ENCODE results near the gene STX8.

Gene STX8

DNA sequence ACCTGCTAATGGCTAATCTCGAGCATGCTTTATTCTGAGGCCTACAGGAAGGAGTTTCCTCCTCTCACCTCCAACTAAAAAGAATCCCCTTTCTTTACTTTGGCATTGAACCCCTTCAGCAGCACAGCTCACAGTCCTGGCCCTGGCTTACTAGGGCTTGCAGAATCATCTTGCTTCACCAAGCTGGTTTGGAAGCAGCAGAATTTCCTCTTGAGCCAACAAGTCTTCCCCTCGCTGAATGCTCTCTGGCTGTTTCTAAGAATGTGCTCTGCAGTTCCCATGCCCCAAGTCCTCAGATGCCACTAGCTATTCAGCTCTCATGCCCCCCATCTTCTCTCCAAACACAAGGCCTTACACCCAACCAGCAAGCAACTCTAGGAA, 283.1 kb downstream of the STX8 start:
- Histone ChIP-seq H3K9ac (ENCODE audit: low read depth, low read length) (no peak overlapping the region), H3K36me3 (ENCODE audit: insufficient read depth, low read length) (no peaks in the 10 kb centered on the region), H3K27me3 (ENCODE audit: insufficient read depth, low read length) (no peaks in the 10 kb centered on the region), H3K9me3 (ENCODE audit: insufficient read depth, low read depth, low read length) (no peaks in the 10 kb centered on the region), H3K4me3 (ENCODE audit: low read length) (no peak overlapping the region), H3K4me1 (ENCODE audit: insufficient read depth, low read length) (no peaks in the 10 kb centered on the region), H3K27ac (ENCODE audit: low read depth, low read length) (no peak overlapping the region)
- WGBS = 92% methylated on average over 2 of the region's 2 CpGs

GRCh38 chr17:9291912-9292560, 283.6 kb downstream of the STX8 start:
- no peaks in the 10 kb centered on the region for H3K4me1 ChIP-seq (ENCODE audit: insufficient read depth, low read length)
- 59% methylated on average over 8 of the region's 8 CpGs for WGBS
- H3K36me3 ChIP-seq (ENCODE audit: insufficient read depth, low read length) = no peaks in the 10 kb centered on the region

DNA sequence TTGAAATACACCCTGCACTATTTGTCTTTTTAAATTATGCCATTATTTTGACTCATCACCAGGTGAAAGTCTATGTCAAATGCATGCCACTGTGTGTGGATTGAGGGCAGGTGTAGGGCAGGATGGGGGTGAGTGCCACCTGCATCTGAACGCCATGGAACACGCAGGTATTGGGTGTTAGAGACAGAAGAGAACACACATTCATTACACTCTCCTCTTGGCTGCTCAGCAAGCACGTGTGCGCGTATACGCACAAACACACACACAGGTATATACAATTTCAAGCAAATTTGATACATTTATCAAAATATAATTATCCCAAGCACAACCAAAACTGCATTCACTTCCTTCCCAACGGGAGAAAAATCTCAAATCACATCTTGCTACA, 285.4 kb downstream of the STX8 start:
- H3K27ac ChIP-seq (ENCODE audit: low read depth, low read length) = no peak overlapping the region
- no peak overlapping the region for H3K4me3 ChIP-seq (ENCODE audit: low read length)
- H3K9me3 ChIP-seq (ENCODE audit: insufficient read depth, low read depth, low read length) = no peaks in the 10 kb centered on the region
- no peak overlapping the region for H3K9ac ChIP-seq (ENCODE audit: low read depth, low read length)
- WGBS = 94% methylated on average over 7 of the region's 7 CpGs
- H3K27me3 ChIP-seq (ENCODE audit: insufficient read depth, low read length) = no peaks in the 10 kb centered on the region
- peaks cover 10% of the 10 kb centered on the region for H3K4me1 ChIP-seq (ENCODE audit: insufficient read depth, low read length)
- H3K36me3 ChIP-seq (ENCODE audit: insufficient read depth, low read length) = no peaks in the 10 kb centered on the region

More at GRCh38 chr17:9291912-9292560, 283.6 kb downstream of the STX8 start:
- H3K4me3 ChIP-seq (ENCODE audit: low read length) = no peak overlapping the region
- H3K27me3 ChIP-seq (ENCODE audit: insufficient read depth, low read length) = no peaks in the 10 kb centered on the region
- no peak overlapping the region for H3K27ac ChIP-seq (ENCODE audit: low read depth, low read length)
- H3K9me3 ChIP-seq (ENCODE audit: insufficient read depth, low read depth, low read length) = no peaks in the 10 kb centered on the region
- no peak overlapping the region for H3K9ac ChIP-seq (ENCODE audit: low read depth, low read length)

- no peaks in the 10 kb centered on the region for H3K9me3 ChIP-seq (ENCODE audit: insufficient read depth, low read depth, low read length)
- H3K4me3 ChIP-seq (ENCODE audit: low read length) = no peak overlapping the region
- no peaks in the 10 kb centered on the region for H3K27me3 ChIP-seq (ENCODE audit: insufficient read depth, low read length)
- H3K9ac ChIP-seq (ENCODE audit: low read depth, low read length) = no peak overlapping the region
- H3K27ac ChIP-seq (ENCODE audit: low read depth, low read length) = no peak overlapping the region
- peaks cover 18% of the 10 kb centered on the region for H3K4me1 ChIP-seq (ENCODE audit: insufficient read depth, low read length)
- no peaks in the 10 kb centered on the region for H3K36me3 ChIP-seq (ENCODE audit: insufficient read depth, low read length)
- WGBS = 72% methylated on average over 1 of the region's 2 CpGs
These were observed 288.3 kb downstream of the STX8 start for GRCh38 chr17:9287306-9287705.

GRCh38 chr17:9286434-9286833, 289.2 kb downstream of the STX8 start:
- no peak overlapping the region for H3K27ac ChIP-seq (ENCODE audit: low read depth, low read length)
- no peak overlapping the region for H3K4me3 ChIP-seq (ENCODE audit: low read length)
- WGBS = 92% methylated on average over 7 of the region's 7 CpGs
- H3K4me1 ChIP-seq (ENCODE audit: insufficient read depth, low read length) = peaks cover 18% of the 10 kb centered on the region
- H3K36me3 ChIP-seq (ENCODE audit: insufficient read depth, low read length) = no peaks in the 10 kb centered on the region
- no peaks in the 10 kb centered on the region for H3K27me3 ChIP-seq (ENCODE audit: insufficient read depth, low read length)
- no peaks in the 10 kb centered on the region for H3K9me3 ChIP-seq (ENCODE audit: insufficient read depth, low read depth, low read length)
- H3K9ac ChIP-seq (ENCODE audit: low read depth, low read length) = peak overlapping the region; percentile 14; the same call in 1 of the 2 replicates

DNA sequence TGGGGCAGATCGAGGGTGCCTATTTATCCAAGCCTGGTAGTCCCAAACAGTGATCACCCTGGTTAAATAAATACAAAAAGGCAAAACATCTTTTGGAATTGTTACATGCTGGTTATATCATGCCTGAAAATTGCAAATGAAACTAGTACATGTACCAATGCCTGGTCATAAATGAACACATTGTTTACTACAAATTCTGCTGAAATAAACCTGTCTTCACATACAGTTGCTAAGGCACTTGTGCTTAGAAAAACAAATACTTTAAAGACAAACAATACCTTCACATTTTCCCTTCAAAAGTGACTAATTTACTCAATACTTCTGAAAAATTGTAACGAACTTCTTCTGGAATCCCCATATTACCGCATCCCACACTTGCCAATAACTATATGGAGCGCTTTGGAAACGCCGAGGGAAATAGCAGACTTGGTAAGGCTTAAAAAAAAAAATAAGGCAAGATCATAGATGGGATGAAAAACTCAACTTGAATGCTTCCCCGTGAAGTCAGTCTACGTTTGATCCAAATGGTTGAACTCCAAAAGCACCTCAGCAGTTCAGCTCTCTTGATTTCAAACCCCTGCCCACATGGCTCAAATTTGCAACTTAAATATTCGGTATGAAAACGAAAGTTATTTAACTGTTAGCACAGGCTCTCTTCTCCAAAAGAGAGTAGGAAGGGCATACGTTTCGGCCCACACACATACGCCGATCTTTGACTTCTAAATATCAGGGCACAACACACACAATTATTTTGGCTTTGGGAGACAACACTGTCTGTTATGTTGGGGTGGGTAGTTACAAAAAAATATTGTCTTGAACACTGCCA, 289.8 kb downstream of the STX8 start:
- no peak overlapping the region for H3K4me3 ChIP-seq (ENCODE audit: low read length)
- WGBS = 89% methylated on average over 14 of the region's 14 CpGs

GRCh38 chr17:9284884-9285283, 290.7 kb downstream of the STX8 start:
- H3K9ac ChIP-seq (ENCODE audit: low read depth, low read length) = no peak overlapping the region
- WGBS = 52% methylated on average over 4 of the region's 4 CpGs

More for the DNA sequence above, 289.8 kb downstream of the STX8 start:
- H3K27me3 ChIP-seq (ENCODE audit: insufficient read depth, low read length) = no peaks in the 10 kb centered on the region
- H3K4me1 ChIP-seq (ENCODE audit: insufficient read depth, low read length) = peaks cover 18% of the 10 kb centered on the region
- H3K9me3 ChIP-seq (ENCODE audit: insufficient read depth, low read depth, low read length) = no peaks in the 10 kb centered on the region
- H3K27ac ChIP-seq (ENCODE audit: low read depth, low read length) = no peak overlapping the region
- no peaks in the 10 kb centered on the region for H3K36me3 ChIP-seq (ENCODE audit: insufficient read depth, low read length)
- H3K9ac ChIP-seq (ENCODE audit: low read depth, low read length) = no peak overlapping the region

DNA sequence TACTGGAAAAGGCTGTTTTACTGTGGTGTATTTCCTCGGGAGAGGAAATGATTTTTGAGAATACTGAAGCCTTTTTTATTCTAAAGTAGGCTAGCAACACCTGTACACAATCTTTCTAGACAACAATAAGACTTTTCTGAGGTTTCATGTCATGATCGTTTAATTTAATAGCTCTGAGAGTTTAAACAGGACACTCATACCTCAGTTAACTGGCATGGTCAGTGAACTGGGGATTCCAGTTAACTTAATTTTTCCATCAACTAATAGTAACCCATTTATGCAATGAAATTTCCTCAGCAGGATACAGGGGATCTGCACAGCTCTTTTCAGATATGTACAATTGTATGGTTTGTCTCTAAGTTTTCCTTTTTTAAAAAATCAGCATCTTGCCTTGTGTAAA, 291.7 kb downstream of the STX8 start:
- no peak overlapping the region for H3K9ac ChIP-seq (ENCODE audit: low read depth, low read length)
- H3K4me3 ChIP-seq (ENCODE audit: low read length) = no peak overlapping the region
- H3K9me3 ChIP-seq (ENCODE audit: insufficient read depth, low read depth, low read length) = no peaks in the 10 kb centered on the region
- no peaks in the 10 kb centered on the region for H3K36me3 ChIP-seq (ENCODE audit: insufficient read depth, low read length)
- H3K4me1 ChIP-seq (ENCODE audit: insufficient read depth, low read length) = peaks cover 18% of the 10 kb centered on the region
- 97% methylated on average over 2 of the region's 2 CpGs for WGBS
- H3K27ac ChIP-seq (ENCODE audit: low read depth, low read length) = no peak overlapping the region
- H3K27me3 ChIP-seq (ENCODE audit: insufficient read depth, low read length) = no peaks in the 10 kb centered on the region

More at GRCh38 chr17:9284884-9285283, 290.7 kb downstream of the STX8 start:
- H3K4me1 ChIP-seq (ENCODE audit: insufficient read depth, low read length) = peaks cover 18% of the 10 kb centered on the region
- H3K36me3 ChIP-seq (ENCODE audit: insufficient read depth, low read length) = no peaks in the 10 kb centered on the region
- H3K27ac ChIP-seq (ENCODE audit: low read depth, low read length) = no peak overlapping the region
- H3K4me3 ChIP-seq (ENCODE audit: low read length) = no peak overlapping the region
- H3K9me3 ChIP-seq (ENCODE audit: insufficient read depth, low read depth, low read length) = no peaks in the 10 kb centered on the region
- H3K27me3 ChIP-seq (ENCODE audit: insufficient read depth, low read length) = no peaks in the 10 kb centered on the region

GRCh38 chr17:9279893-9280292, 295.7 kb downstream of the STX8 start:
- 97% methylated on average over 8 of the region's 8 CpGs for WGBS
- Histone ChIP-seq H3K27me3 (ENCODE audit: insufficient read depth, low read length) (no peaks in the 10 kb centered on the region), H3K36me3 (ENCODE audit: insufficient read depth, low read length) (no peaks in the 10 kb centered on the region)

GRCh38 chr17:9274973-9275372, 300.6 kb downstream of the STX8 start:
- Histone ChIP-seq H3K9me3 (ENCODE audit: insufficient read depth, low read depth, low read length) (no peaks in the 10 kb centered on the region), H3K27me3 (ENCODE audit: insufficient read depth, low read length) (no peaks in the 10 kb centered on the region), H3K36me3 (ENCODE audit: insufficient read depth, low read length) (no peaks in the 10 kb centered on the region), H3K4me3 (ENCODE audit: low read length) (no peak overlapping the region), H3K9ac (ENCODE audit: low read depth, low read length) (no peak overlapping the region), H3K4me1 (ENCODE audit: insufficient read depth, low read length) (no peaks in the 10 kb centered on the region), H3K27ac (ENCODE audit: low read depth, low read length) (no peak overlapping the region)
- 94% methylated on average over 9 of the region's 9 CpGs for WGBS

More at GRCh38 chr17:9279893-9280292, 295.7 kb downstream of the STX8 start:
- no peak overlapping the region for H3K4me3 ChIP-seq (ENCODE audit: low read length)
- peaks cover 5% of the 10 kb centered on the region for H3K4me1 ChIP-seq (ENCODE audit: insufficient read depth, low read length)
- H3K27ac ChIP-seq (ENCODE audit: low read depth, low read length) = no peak overlapping the region
- no peak overlapping the region for H3K9ac ChIP-seq (ENCODE audit: low read depth, low read length)
- no peaks in the 10 kb centered on the region for H3K9me3 ChIP-seq (ENCODE audit: insufficient read depth, low read depth, low read length)

Measured in HUES64 (cell line).